HG03439 (cell line): ENCODE measurements around the gene BLOC1S5.
A peak's percentile ranks its signal among the peaks of the same experiment; 100 is the strongest.

Experiments
- ATAC-seq: cut with Tn5 transposase; IDR thresholded peaks from one replicate; pipeline ENCODE4 v1.9.1; 2021; ENCODE audit warnings: mild to moderate bottlenecking, moderate library complexity; ENCODE audit not compliant: unreplicated experiment

The BLOC1S5 gene

DNA sequence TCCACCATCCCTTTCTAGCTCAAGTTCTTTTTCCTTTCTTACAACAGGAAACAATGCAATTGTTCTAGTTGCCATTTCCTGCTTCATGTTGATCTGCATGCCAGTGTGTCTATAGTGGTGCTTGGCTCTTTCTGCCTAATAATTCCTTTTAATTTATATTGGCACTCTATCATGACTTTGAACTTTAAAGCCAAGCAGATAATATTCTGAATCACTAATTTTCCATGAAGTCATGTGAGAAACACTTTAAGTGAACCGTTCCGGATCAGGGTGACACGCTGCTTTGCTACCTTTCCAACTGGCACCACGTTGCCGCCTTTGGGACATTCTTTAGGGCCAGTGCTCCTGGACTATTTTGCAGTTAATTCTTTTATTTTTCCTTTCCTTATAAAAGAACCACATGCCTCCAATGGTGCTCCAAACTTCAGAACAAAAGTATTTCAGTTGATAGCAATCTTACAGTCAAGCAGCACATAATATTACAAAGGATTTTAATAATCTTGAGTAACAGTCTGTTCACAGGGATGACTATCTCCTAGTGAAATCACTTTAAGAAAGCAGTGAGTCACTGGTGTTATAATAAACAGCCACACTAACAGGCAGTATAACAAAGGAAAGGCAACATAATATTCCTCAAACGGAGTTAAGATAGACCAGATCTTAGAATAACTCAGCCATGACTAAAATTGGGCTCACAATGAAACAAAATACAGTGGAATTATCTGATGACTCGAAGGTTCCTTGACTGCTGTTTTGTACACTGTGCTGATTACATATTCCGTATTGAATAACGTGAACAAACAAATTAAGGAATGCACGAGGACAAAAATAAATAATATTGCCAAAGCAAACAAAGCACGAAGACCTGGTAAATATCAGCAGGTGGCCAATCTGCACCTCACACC, 19.0 kb upstream of the BLOC1S5 start:
- no peak for ATAC-seq

DNA sequence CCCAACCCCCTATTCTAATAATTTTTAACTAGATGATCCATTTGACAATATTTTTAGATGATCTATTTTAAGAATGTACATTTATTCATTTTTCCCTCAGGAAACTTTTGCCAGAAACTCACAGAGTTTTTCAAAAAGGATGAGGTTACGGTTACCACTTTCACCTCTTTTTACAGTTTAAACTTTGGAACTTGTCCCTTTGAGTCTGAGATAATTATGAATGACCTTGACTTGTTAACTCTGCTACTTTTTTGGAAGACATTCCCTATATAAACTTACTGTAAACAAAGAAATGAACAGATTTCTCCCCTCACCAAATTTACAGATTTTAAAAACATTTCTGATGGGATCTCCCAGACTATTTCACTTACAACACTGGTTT, 18.4 kb upstream of the BLOC1S5 start:
- ATAC-seq = no peak

DNA sequence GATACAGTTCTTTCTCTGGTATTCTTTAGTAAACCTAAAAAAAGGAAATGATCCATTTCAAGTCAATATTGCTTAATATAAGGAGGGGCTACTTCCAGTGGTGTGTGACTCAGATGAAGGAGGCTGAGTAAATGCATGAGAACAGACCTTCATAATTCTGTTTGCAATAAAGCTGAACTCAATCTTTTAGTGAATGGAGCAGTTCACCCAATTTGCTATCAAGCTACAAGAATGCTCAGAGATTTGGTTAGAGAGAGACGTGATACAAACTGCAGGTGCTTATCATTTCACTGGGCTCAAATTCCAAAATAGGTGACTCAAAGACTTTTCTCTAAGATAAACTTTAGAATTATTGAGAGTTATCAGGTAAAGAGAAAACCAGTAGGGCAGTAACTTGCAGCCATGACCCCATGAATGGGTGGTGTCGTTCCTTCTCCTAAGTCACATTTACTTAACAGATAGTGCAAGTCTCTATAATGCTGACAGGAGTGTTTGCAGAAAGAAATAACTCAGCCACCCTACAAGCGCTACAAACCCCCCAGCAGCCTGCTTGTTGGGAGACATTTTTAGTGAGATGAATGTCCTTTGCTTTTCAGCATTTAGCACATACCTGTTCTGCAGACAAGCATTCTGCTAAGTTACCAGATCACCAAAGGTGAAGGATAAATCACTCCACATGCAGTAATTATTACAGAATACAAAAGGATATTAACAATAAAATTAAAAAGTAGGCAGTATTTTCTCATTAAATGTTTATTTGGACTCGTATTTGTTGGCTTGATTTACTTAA, 16.4 kb upstream of the BLOC1S5 start:
- no peak for ATAC-seq

DNA sequence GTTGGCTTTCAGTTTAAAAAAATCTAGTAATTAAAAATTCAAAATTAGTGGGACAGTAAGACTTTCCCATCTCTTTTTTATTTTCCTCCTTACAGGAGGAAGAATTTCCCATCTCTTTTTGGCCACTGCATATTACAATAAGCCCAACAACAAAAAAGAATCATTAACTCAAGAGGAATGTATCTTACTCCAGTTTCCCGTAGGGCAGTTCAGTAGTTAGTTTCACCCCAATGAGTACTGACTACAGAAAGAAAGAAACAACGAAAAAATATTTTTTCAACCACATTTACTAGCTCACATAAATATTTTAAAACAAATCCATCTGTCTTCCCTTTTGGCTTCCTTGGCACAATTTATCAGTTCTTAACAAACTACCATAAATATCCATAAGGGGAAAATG, 14.9 kb upstream of the BLOC1S5 start:
- ATAC-seq = no peak

DNA sequence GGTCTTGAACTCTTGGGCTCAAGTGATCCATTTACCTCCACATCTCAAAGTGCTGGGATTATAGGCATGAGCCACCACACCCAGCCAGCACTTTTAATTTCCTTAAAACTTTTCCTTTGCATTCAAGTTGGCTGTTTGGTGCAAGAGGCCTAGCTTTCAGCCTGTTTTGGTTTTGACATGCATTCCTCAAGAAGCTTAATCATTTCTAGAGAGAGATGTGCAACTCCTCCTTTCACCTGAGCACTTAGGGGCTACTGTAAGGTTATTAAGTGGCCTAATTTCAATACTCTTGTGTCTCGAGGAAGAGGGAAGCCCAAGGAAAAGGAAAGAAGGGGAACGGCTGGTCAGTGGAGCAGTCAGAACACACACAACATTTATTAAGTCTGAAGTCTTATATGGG, 13.8 kb upstream of the BLOC1S5 start:
- no peak for ATAC-seq

DNA sequence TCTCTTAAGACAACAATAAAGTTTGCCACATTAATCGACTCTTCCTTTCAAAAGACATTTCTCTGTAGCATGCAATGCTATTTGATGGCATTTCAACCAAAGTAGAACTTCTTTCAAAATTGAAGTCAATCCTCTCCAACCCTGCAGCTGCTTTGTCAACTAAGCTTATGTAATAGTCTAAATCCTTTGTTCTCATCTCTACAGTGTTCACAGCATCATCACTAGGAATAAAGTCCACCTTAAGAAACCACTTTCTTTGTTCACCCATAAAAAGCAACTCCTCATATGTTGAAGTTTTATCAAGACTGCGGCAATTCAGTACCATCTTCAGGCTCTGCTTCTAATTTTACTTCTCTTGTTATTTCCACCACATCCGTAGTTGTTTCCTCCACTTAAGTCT, 11.5 kb upstream of the BLOC1S5 start:
- ATAC-seq = no peak

DNA sequence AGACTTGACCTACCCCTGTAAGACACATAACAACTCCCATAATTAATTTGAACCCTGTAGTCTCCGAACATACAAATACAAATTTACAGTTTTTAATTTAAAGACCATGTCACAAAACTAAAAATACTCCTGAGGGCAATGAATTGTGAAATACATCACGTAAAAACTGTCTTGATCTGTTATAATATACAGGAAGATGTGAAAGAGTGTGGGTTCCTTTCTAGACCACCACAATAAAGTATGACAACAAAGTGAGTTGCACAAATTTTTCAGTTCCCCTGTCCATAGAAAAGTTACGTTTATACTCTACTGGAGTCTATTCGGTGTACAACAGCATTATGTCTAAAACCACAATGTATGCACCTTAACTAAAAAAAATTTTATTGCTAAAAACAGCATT, 11.0 kb upstream of the BLOC1S5 start:
- ATAC-seq = no peak

DNA sequence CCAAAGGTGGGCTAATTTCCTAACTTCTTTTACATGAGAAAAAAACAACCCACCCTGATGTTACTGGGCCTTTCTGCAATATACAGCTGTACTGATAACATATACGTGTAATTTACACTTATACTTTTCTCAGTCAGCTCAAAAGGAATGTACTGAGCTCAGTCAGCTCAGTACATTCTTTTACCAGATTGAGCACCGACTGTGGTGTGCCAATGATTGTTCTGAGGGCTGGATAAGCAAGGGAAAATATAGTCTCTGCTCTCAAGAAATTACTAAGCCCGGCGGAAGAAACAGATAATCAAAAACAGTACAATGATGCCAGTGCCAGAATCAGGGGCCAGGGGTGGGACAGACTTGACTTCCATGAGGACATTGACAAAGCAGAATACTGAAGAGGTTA, 10.0 kb upstream of the BLOC1S5 start:
- ATAC-seq = no peak

DNA sequence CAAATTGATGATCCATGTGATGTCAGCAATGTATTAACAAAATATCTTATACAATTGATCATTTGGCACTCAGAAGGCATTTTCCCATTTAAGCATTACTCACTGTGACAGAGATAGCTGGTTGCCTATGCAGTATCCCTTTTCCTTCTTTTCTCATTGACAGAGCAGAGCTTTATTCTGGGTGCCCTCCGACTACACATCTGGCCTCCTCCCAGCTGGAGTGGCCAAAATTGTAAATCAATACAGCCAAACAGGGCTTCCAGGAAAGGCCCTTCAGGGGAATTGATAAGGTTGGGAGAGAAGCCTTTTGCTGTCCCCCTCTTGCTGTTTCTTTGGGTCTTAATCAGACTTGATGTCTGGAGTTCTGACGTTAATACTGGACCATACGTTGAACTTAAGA, 9.6 kb upstream of the BLOC1S5 start:
- ATAC-seq = no peak

DNA sequence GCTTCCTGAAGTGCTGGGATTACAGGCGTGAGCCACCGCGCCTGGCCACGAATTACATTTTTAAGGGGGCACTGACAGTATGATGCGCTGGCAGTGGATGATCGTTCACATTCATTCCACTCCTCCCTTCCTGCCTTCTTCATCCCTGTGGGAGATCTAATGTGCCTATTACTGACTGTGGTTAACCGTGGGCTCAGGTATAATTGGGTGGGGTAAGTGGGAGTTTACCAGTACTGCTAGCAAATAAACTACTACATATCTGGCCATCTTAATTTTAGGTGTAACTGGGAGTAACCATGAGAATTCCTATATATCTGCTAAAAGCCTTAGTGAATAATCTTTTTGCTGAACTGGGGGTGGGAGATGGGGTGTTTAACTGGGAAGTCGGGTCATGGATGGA, 6.5 kb upstream of the BLOC1S5 start:
- ATAC-seq = no peak

DNA sequence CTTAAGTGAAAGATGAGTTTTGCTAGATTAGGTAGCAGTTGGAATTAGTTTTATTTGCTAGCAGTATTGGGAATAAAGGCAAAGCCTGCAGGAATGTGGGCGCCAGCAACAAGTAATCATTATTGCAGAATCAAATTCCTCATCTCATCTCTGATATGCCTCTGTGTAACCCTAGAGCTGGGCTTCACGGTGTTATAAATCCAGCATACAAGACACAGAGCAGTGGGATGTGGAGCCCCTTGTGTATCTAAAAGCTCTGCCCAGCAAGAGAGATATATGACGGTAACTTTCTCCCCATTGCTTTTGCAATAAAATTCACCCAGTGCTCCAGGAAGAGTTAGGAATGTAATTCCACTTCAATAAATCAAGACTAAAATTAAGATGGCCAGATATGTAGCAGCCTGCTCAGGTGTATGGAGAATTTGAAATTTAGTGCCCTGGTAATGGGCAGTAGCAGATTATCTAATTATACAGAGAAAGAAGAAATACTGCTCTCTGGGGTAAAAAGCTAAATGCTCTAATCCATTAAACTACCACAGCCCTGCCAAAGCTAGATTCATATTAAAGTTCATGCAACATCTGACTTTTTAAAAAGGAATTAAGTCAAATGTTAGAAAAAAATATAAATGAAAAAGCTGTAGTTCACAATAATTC, 5.6 kb upstream of the BLOC1S5 start:
- ATAC-seq = no peak

DNA sequence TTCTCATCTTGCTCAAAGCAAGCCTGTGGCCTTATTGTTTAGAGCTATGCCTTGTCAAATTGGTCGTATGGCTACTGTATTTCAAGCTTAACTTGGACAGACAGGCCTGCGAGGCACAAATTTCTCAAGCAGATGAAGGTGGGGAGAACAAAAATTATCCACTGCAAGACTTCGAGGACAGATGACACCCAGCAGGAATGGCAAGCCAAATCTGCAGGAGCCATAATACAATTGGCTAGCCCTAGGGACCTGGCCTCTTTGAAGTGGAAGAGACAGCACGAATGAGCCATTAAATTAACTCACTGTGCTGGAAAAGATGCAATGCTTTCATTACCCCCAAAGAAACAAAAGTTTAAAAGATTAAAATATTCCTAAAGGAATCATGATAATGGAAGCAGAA, 5.0 kb upstream of the BLOC1S5 start:
- no peak for ATAC-seq

DNA sequence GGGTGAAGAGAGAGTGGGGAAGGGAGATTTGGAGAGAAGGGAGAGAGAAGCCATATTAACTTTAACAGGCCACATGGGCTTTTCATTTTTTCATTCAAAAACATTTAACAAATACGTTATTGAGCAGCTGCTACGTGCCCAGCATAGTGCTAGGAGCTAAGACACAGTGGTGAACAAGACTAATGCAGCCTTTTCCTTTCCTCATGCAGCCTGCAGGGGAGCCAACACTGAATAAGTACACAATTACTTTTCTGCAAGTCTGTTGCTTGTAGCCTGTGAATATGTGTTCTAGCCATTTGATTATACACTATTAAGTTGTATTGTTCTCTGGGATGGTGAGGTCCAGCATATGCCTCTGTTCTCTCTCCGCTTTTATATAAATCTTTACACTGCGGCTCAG, 1.9 kb upstream of the BLOC1S5 start:
- no peak for ATAC-seq

DNA sequence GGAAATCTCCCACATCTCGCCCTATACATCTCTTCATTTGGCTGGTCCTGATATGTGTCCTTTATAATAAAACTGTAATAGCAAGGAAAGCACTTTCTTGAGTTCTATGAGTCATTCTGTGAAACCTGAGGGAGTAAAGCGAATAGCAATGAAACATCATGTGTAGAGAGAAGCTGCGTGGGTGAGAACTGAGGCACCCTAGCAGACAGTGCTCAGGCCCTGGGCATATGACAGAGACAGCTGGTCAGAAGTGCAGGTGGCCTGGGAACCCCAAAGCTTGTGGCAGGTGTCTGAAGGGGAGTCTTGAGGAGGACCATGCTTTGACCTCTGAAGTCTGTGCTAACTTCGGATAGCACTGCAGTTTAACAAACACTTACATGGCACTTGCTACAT, 1.3 kb upstream of the BLOC1S5 start:
- ATAC-seq = peak; percentile 64

DNA sequence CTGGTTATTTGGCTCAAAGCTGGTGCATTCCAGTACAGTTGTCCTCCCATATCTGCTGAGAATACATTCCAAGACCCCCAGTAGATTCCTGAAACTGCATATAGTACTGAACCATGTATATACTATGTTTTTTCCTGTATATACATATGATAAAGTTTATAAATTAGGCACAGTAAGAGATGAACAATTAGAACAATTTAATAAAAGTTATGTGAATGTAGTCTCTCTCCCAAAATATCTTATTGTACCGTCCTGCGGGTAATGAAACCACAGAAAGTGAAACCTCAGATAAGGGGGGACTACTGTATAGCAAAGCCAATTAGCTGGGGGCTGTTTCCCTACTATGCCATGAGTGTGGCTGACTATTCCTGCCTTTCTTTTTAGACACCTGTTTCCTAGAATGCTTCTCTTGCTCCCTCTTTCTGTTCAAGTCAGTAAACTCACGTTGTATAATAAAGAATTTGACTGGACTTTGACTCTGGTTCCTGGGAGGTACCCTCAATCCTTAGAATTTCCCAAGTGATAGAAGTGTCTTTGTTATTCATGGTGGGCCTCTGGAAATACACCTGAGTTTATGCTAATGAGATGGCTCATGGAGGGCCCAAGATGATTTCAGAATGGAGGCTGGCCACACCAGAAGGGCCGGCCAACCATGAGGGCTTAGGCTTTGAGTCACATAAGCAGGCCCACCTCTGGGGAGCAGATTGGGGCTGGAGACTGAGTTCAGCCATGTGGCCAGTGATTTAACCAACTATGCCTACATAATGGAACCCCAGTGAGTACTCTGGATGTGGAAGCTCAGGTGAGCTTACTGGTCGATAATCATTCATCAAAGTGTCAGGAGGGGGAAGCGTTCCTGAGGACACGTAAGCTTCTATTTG, 689 bp upstream of the BLOC1S5 start:
- no peak for ATAC-seq

DNA sequence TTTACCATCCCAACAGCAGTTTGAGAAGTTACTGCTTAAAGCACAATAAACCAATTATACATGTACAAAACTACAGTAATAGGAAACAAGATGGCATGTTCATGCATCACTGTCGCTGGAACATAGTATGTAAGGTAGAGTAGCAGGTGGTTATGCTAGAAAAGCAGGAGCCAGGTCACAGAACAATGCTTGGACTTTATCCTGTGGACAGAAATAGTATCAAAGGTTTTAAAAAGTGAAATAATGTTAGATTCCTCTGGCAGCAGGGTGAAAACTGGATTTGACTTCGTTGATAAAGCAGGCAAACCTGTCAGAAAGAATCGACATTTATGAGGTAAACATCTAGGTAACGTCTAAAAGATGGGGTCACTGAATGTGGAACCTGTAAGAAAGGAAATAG, 2.5 kb downstream of the BLOC1S5 start:
- no peak for ATAC-seq

DNA sequence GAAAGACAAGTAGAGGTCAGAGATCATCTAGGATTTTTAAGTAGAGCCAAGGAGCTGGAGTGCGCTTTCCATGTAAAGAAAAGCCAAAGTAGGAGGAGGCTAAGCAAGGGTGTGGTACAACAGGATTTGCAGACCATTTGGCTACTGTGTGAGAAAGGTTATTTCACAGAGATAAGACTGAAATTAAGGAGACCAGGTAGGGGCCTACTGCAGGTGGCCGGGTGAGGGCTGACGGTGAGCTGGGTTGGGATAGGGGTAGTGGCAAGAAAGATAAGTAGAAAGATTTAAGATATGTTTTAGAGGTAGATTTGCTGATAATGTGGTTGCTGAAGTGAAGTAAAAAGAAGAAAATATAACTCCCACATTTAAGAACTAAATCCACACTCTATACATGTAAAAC, 3.8 kb downstream of the BLOC1S5 start:
- no peak for ATAC-seq

DNA sequence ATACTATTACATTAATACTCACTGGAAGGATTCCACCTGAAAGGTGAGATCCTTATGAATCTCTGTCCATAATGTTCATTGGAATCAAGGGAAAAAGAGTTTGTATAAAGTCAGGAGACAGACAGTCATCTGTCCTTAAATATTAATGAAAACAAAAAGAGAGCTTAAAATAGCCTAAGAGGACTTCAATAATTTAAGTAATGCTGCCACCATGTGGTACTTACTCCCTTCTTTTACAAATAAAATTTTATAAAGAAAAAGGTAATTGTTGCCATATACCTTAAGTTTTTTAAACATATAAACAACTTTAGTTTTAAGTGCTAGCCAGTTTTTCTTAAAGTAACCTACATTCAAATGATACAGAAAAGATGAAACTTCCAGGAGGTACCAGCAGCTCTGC, 5.1 kb downstream of the BLOC1S5 start:
- ATAC-seq = no peak

DNA sequence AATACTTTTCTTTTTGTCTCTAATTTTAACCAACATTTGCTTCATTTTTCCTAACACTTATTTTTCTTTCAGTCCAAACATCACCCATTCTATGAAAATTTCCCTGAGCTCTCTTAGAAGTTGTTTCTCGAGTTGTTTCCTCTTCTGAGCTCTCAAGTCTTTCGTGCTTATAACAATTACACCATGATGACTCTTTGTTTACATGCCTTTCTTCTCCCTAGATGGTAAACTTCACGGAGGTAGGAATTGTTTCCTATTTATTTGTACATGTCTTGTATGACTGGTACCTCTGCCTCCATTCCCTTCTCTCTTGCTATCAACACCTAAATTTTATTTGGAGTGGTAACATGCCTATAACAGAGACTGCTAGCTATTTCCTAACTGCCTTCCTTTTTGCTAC, 6.4 kb downstream of the BLOC1S5 start:
- ATAC-seq = no peak

DNA sequence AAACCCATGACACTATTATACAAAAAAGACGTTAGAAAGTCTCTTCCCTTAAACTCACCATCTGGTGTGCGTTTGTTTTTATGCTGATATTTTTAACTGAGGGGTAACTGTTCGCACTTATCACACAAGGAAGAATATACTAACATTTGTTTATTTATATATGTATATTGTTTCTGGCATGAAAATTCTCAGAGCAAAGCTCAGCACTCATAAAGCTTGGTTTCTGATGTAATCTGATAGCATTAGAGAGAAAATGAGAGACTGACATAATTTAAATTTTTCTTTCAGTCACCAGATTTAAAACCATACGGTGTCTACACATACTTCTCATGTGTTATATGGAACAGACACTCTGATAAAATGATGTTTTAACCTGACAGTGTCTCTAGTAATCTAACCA, 6.9 kb downstream of the BLOC1S5 start:
- ATAC-seq = no peak

DNA sequence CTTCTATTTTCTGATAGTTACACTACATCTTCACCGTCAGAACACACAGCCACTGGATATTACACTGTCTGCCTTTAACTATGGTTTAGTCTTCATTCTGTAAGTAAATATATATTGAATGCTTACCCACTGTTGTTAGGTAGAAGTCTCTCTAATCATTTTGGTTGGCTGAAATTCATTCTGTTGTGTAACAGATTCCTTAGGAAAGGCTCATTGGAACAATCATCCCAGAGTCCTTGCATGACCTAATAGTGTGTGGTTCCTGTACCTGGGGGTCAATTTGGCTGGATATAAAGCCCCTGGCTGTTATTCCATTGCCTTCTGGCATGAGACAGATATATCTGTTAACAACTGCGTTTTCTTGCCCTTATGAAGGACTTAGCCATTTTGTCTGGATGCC, 9.9 kb downstream of the BLOC1S5 start:
- no peak for ATAC-seq
